ENCODE results near the gene HACD1.

Gene HACD1

DNA sequence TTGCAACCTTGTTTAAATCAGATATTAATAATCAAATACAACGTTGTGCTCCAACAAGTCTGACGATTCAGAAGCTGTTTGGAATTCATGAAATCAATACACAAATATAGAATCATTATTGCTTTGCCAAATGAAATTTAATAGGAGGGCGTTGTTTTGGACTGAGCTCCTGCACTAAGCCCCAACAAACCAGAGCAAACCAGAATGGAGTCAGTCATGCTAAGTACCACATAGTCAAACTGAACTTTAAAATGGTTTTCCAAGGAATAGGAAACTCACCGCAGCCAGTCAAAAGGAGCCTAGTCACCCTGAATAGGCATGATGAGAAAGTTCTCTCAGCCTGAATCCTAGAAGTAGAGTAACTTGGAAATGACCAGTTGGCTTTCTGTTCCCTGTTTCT, 53.7 kb downstream of the HACD1 start:
- no peak overlapping the region for H3K27ac ChIP-seq (ENCODE audit: low read depth, low read length)
- H3K9me3 ChIP-seq (ENCODE audit: control insufficient read depth, insufficient read depth, low read length), result no peaks in the 10 kb centered on the region
- H3K4me3 ChIP-seq (ENCODE audit: low read length), result no peak overlapping the region
- H3K79me2 ChIP-seq (ENCODE audit: control insufficient read depth, low read length), result no peaks in the 10 kb centered on the region
- TF ChIP-seq CTCF (IDR thresholded peaks at IDR 0.05; ENCODE audit: low read depth, low read length, poor library complexity, severe bottlenecking), result no peak
- no peak for TF ChIP-seq EZH2phosphoT487 (IDR thresholded peaks at IDR 0.05; ENCODE audit: borderline replicate concordance, low read length)
- H3K4me2 ChIP-seq (ENCODE audit: low read length), result no peak overlapping the region
- no peaks in the 10 kb centered on the region for H3K27me3 ChIP-seq (ENCODE audit: control insufficient read depth, low read length)
- no peaks in the 10 kb centered on the region for H3K36me3 ChIP-seq (ENCODE audit: control insufficient read depth, low read length)
- no peaks in the 10 kb centered on the region for H4K20me1 ChIP-seq (ENCODE audit: control insufficient read depth, insufficient read depth, low read depth, low read length)
- H3K9me2 ChIP-seq (replicated peaks; ENCODE audit: control insufficient read depth, low read length), result no peaks in the 10 kb centered on the region
- H3F3A ChIP-seq (ENCODE audit: control insufficient read depth, insufficient read depth), result no peaks in the 10 kb centered on the region
- H3K4me1 ChIP-seq (ENCODE audit: control insufficient read depth, low read length), result no peaks in the 10 kb centered on the region

DNA sequence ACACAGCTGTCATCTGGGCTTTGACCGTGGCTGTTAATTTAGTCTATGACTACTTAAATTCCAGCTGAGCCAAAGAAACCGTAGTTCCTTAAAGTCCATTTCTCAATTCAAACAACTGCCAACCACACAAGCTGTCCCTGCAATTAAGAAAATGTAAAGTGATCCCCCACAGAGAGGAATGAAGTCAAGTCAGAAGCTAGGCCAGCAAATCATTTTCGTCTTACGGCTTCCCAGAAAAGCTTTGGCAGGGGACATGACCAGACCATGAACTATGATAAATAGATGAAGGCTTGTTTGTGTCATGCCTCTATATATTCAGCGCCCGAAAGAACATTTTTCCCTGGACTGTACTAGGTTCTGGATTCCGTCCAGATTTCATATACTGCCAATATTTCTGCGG, 54.6 kb downstream of the HACD1 start:
- TF ChIP-seq EZH2phosphoT487 (IDR thresholded peaks at IDR 0.05; ENCODE audit: borderline replicate concordance, low read length), result no peak
- no peak for TF ChIP-seq CTCF (IDR thresholded peaks at IDR 0.05; ENCODE audit: low read depth, low read length, poor library complexity, severe bottlenecking)
- Histone ChIP-seq H3K4me2 (ENCODE audit: low read length) (no peak overlapping the region), H3K27ac (ENCODE audit: low read depth, low read length) (no peak overlapping the region), H3K36me3 (ENCODE audit: control insufficient read depth, low read length) (no peaks in the 10 kb centered on the region), H3K9me3 (ENCODE audit: control insufficient read depth, insufficient read depth, low read length) (no peaks in the 10 kb centered on the region), H4K20me1 (ENCODE audit: control insufficient read depth, insufficient read depth, low read depth, low read length) (no peaks in the 10 kb centered on the region), H3K4me1 (ENCODE audit: control insufficient read depth, low read length) (no peaks in the 10 kb centered on the region), H3K79me2 (ENCODE audit: control insufficient read depth, low read length) (no peaks in the 10 kb centered on the region), H3F3A (ENCODE audit: control insufficient read depth, insufficient read depth) (no peaks in the 10 kb centered on the region), H3K9me2 (replicated peaks; ENCODE audit: control insufficient read depth, low read length) (no peaks in the 10 kb centered on the region), H3K4me3 (ENCODE audit: low read length) (no peak overlapping the region), H3K27me3 (ENCODE audit: control insufficient read depth, low read length) (no peaks in the 10 kb centered on the region)

- TF ChIP-seq EZH2phosphoT487 (IDR thresholded peaks at IDR 0.05; ENCODE audit: borderline replicate concordance, low read length), result no peak
- no peak for TF ChIP-seq CTCF (IDR thresholded peaks at IDR 0.05; ENCODE audit: low read depth, low read length, poor library complexity, severe bottlenecking)
- no peaks in the 10 kb centered on the region for H3K79me2 ChIP-seq (ENCODE audit: control insufficient read depth, low read length)
- no peaks in the 10 kb centered on the region for H3K9me2 ChIP-seq (replicated peaks; ENCODE audit: control insufficient read depth, low read length)
- no peak overlapping the region for H3K4me3 ChIP-seq (ENCODE audit: low read length)
- H4K20me1 ChIP-seq (ENCODE audit: control insufficient read depth, insufficient read depth, low read depth, low read length), result no peaks in the 10 kb centered on the region
- no peaks in the 10 kb centered on the region for H3K9me3 ChIP-seq (ENCODE audit: control insufficient read depth, insufficient read depth, low read length)
- H3K4me2 ChIP-seq (ENCODE audit: low read length), result no peak overlapping the region
- H3F3A ChIP-seq (ENCODE audit: control insufficient read depth, insufficient read depth), result no peaks in the 10 kb centered on the region
- no peak overlapping the region for H3K27ac ChIP-seq (ENCODE audit: low read depth, low read length)
- H3K4me1 ChIP-seq (ENCODE audit: control insufficient read depth, low read length), result no peaks in the 10 kb centered on the region
- no peaks in the 10 kb centered on the region for H3K36me3 ChIP-seq (ENCODE audit: control insufficient read depth, low read length)
- no peaks in the 10 kb centered on the region for H3K27me3 ChIP-seq (ENCODE audit: control insufficient read depth, low read length)
Observed at GRCh38 chr10:17561111-17561510, 56.1 kb downstream of the HACD1 start.

DNA sequence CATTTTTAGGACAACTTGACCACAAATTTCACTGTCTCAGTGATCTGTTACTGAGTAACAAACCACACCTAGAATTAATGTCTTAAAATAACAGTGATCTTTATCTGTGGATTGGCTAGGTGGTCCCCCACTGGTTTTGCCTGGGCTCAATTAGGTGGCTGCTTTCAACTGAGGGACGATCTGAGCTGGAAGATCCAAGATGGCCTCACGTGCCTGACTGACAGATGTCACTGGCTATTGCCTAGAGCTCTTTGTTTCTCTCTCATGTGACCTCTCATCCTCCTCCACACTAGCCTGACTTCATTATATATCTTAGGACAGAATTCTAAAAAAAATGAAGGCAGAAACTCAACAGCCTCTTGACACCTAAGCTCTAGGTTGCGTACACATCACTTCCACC, 59.7 kb downstream of the HACD1 start:
- no peak overlapping the region for H3K4me2 ChIP-seq (ENCODE audit: low read length)
- H3K4me1 ChIP-seq (ENCODE audit: control insufficient read depth, low read length), result no peaks in the 10 kb centered on the region
- H4K20me1 ChIP-seq (ENCODE audit: control insufficient read depth, insufficient read depth, low read depth, low read length), result no peaks in the 10 kb centered on the region
- no peaks in the 10 kb centered on the region for H3F3A ChIP-seq (ENCODE audit: control insufficient read depth, insufficient read depth)
- no peaks in the 10 kb centered on the region for H3K9me2 ChIP-seq (replicated peaks; ENCODE audit: control insufficient read depth, low read length)
- H3K27me3 ChIP-seq (ENCODE audit: control insufficient read depth, low read length), result no peaks in the 10 kb centered on the region
- no peak overlapping the region for H3K4me3 ChIP-seq (ENCODE audit: low read length)
- no peaks in the 10 kb centered on the region for H3K9me3 ChIP-seq (ENCODE audit: control insufficient read depth, insufficient read depth, low read length)
- TF ChIP-seq EZH2phosphoT487 (IDR thresholded peaks at IDR 0.05; ENCODE audit: borderline replicate concordance, low read length) (no peak), CTCF (IDR thresholded peaks at IDR 0.05; ENCODE audit: low read depth, low read length, poor library complexity, severe bottlenecking) (no peak)
- H3K79me2 ChIP-seq (ENCODE audit: control insufficient read depth, low read length), result no peaks in the 10 kb centered on the region
- no peak overlapping the region for H3K27ac ChIP-seq (ENCODE audit: low read depth, low read length)
- no peaks in the 10 kb centered on the region for H3K36me3 ChIP-seq (ENCODE audit: control insufficient read depth, low read length)

Data from DOHH2 (cell line).